SKM-1 (cell line): ENCODE results near the gene IZUMO4.

Source experiments
- DNase-seq: peaks from one replicate; lab custom pipeline; 2025; ENCODE audit not compliant: unreplicated experiment; lab: John Stamatoyannopoulos, UW

IZUMO4 gene

GRCh38 chr19:2058570-2059421 is 37.9 kb upstream of the IZUMO4 start:
- DNase-seq = no peak

- no peak for DNase-seq
Observed at GRCh38 chr19:2059422-2060201, 37.1 kb upstream of the IZUMO4 start.

- DNase-seq = no peak
Observed at GRCh38 chr19:2060884-2061494, 35.7 kb upstream of the IZUMO4 start.

GRCh38 chr19:2061495-2062388 is 35.0 kb upstream of the IZUMO4 start:
- DNase-seq = peak; percentile 75

- DNase-seq = no peak
Observed at GRCh38 chr19:2062389-2062729, 34.4 kb upstream of the IZUMO4 start.

- no peak for DNase-seq
Observed at GRCh38 chr19:2062770-2063169, 33.9 kb upstream of the IZUMO4 start.

- no peak for DNase-seq
Observed at GRCh38 chr19:2063824-2064223, 32.9 kb upstream of the IZUMO4 start.

- no peak for DNase-seq
Observed at GRCh38 chr19:2064395-2064787, 32.3 kb upstream of the IZUMO4 start.

GRCh38 chr19:2064788-2065524 is 31.8 kb upstream of the IZUMO4 start:
- DNase-seq = no peak

- DNase-seq = no peak
Observed at GRCh38 chr19:2070436-2070827, 26.3 kb upstream of the IZUMO4 start.

GRCh38 chr19:2070986-2071673 is 25.6 kb upstream of the IZUMO4 start:
- no peak for DNase-seq

- no peak for DNase-seq
Observed at GRCh38 chr19:2072757-2073551, 23.8 kb upstream of the IZUMO4 start.

GRCh38 chr19:2076526-2076944 is 20.2 kb upstream of the IZUMO4 start:
- no peak for DNase-seq

- DNase-seq = no peak
Observed at GRCh38 chr19:2077398-2077797, 19.3 kb upstream of the IZUMO4 start.

GRCh38 chr19:2077833-2078619 is 18.7 kb upstream of the IZUMO4 start:
- no peak for DNase-seq

- no peak for DNase-seq
Observed at GRCh38 chr19:2079076-2079864, 17.4 kb upstream of the IZUMO4 start.

GRCh38 chr19:2079865-2080301 is 16.8 kb upstream of the IZUMO4 start:
- DNase-seq = no peak
